Anterior cingulate cortex (tissue), 58 donors: Measurements from ENCODE around the gene ZXDA.

ENCODE experiments used
- DNase-seq, 58 donors: peaks; one replicate each; lab custom pipeline; 2025; lab: John Stamatoyannopoulos, UW

The ZXDA gene

GRCh38 chrX:57871463-57871862, 38.8 kb downstream of the ZXDA start:
- no peak for DNase-seq
